Activated CD4-positive, alpha-beta T cell treated with anti-CD3 and anti-CD28 coated beads, Interleukin-2, amount 10 ng/mL, durations not matched to agents 7 days and 5 days (primary cell): ENCODE data around the gene MT1M. TPM values are rescaled to one million over a fixed set of nuclear protein-coding genes. Genes with fewer than 3 reads are reported as not detected.
"Not testable (repeated sequence)": the region's sequence is repeated elsewhere in the genome, so short reads cannot be mapped to it uniquely, and the experiment has no call there.

Experiments
- CTCF ChIA-PET: fragments of 350-600 bp; sonication (Branson Sonifier 250); formaldehyde crosslinking; loops from one replicate; lab custom pipeline; 2021; ENCODE audit warnings: antibody characterized with exemption; lab: Charles Lee
- POLR2A ChIA-PET: fragments of 350-600 bp; sonication (Branson Sonifier 250); formaldehyde crosslinking; loops from one replicate; lab custom pipeline; 2021; ENCODE audit warnings: antibody characterized with exemption; lab: Charles Lee
- DNase-seq: peaks from one replicate; pipeline ENCODE4 v3.0.0-alpha.2; 2020
- H3K27ac Mint-ChIP-seq: one replicate; pipeline ENCODE4 v1.8.0; 2021; ENCODE audit warnings: mild to moderate bottlenecking, moderate library complexity, mixed read lengths
- H3K27me3 Mint-ChIP-seq: one replicate; pipeline ENCODE4 v1.8.0; 2021; ENCODE audit warnings: mixed read lengths
- H3K36me3 Mint-ChIP-seq: one replicate; pipeline ENCODE4 v1.8.0; 2021; ENCODE audit warnings: low read depth, mixed read lengths
- H3K4me1 Mint-ChIP-seq: one replicate; pipeline ENCODE4 v1.8.0; 2021; ENCODE audit warnings: mixed read lengths
- H3K4me3 Mint-ChIP-seq: one replicate; pipeline ENCODE4 v1.8.0; 2021; ENCODE audit warnings: mild to moderate bottlenecking, moderate library complexity, mixed read lengths
- H3K9me3 Mint-ChIP-seq: one replicate; pipeline ENCODE4 v1.8.0; 2021; ENCODE audit warnings: mixed read lengths
- total RNA-seq, 2 experiments: library from RNA; stranded (reverse); gene quantifications; one replicate each; pipeline ENCODE4 v1.2.3, GENCODE V29; 2021

Gene MT1M
- total RNA-seq, 2 experiments from 2014 or later, result not detected

DNA sequence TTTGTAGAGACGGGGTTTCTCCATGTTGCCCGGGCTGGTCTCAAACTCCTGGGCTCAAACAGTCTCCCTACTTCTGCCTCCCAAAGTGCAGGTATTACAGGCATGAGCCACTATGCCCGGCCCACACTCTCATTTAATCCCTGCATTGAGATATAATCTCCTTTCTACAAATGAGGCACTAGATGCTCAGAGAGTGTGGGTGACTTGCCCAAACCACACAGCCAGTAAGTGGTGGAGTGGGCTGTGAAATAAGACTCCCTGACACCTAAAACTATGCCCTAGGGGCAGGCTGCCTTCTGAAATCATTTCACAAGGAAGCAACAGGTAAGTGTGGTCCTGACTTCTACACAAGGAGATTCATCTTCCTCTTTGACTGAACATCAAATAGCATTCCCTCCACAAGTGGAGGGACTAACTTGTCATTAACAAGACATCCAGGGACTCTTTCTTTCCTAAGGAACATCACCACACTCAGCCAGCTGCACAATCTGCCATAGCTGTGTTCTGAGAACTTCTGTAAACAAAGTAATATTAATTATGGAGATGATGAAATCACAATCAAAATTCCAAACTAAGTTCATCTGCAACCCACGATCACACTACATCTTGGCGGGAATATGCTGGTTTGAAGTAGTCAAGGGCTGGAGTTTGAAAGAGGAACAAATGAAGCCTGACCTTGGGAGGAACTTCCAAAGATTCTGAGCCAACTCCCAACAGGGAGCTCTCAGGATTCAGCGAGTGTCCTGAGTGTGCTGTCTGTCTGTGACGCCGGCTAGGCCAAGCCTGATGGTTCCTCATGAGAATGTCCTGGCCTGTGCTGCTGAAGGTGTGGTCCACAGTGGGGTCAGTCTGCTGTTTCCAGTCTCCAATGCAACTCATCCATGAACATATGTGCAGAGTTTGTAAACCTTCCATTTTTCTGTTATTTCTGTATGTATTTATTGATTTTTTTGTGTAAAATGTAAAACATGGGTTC lies 33.1 kb downstream of the MT1M start:
- H3K36me3 Mint-ChIP-seq, H3K27ac Mint-ChIP-seq, H3K4me3 Mint-ChIP-seq, DNase-seq, POLR2A ChIA-PET, H3K9me3 Mint-ChIP-seq: not testable (repeated sequence)
- CTCF ChIA-PET, result interaction anchor here (0.5 kb wide), 1 partner anchor 148 kb away, joined by 3 read pairs; no protein-coding TSS in a partner anchor
- Mint-ChIP-seq H3K27me3 (peaks cover 63% of the 10 kb centered on the region), H3K4me1 (peaks cover 51% of the 10 kb centered on the region)

GRCh38 chr16:56667581-56668571 lies 35.4 kb downstream of the MT1M start, which contains the start of gene MT1G:
MT1G (minus strand) TSS chr16:56668065; CDS start chr16:56667993, 72 bp downstream.
- H3K27me3 Mint-ChIP-seq, result peaks cover 82% of the 10 kb centered on the region
- H3K27ac Mint-ChIP-seq, result no peak within 1 kb of the TSS
- peak within 1 kb of the TSS; percentile 46 for H3K4me3 Mint-ChIP-seq
- peaks cover 2% of the 10 kb centered on the region for H3K36me3 Mint-ChIP-seq
- DNase-seq, result peak; percentile 55
- ChIA-PET CTCF (interaction anchor here (0.8 to 1.5 kb wide), 6 partner anchors 8 to 91 kb away, joined by 3 to 4 read pairs (median 3); no protein-coding TSS in a partner anchor), POLR2A (interaction anchor here (1.3 kb wide), 1 partner anchor 13 kb away, joined by 3 read pairs; no protein-coding TSS in a partner anchor)
- H3K9me3 Mint-ChIP-seq, result no peaks in the 10 kb centered on the region
- peaks cover 42% of the 10 kb centered on the region for H3K4me1 Mint-ChIP-seq

DNA sequence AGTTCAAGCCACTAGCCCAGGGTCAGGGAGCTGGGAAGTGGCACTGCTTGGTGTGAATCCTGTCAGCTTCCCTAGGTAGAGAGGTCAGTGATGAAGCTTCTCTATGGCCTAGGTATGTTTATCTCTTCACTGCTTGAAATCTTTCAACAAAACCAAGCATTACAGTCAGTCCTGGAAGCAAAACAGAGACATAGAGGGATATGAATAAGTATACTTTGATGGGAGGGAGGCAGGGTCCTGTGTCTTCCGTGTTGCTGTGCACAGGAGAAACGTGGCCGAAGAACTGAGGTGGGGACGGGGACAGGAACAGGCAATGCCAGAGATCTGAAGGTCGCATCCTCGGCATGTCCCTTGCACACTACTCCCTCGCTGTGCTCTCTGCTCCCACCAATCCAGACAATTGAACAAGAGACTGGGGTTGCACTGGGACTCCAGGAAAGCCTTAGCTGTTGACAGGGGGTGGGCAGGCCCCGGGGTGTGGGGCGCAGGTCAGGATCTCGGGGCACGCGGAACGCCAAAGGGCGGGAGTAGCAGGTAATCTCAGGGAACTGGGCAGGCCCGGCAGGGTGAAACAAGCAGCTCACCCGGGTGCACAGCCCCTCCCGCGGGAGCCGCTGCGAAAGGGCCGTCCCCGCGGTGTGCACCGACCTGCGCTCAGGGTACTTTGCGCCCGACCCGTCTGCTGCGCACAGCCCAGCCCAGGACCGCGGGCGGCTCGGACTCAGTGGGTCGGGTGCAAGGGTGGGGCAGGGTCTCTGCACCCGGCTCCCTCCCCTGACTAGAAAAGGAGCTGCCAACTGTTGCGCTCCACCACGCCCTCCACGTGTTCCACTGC lies 36.8 kb downstream of the MT1M start, which contains the start of gene MT1H:
MT1H (plus strand) TSS at position 810 of the 835 bp plus-strand sequence. CDS start 71 bp downstream, outside the sequence.
- Mint-ChIP-seq H3K36me3 (peaks cover 2% of the 10 kb centered on the region), H3K4me3 (no peak within 1 kb of the TSS), H3K9me3 (no peaks in the 10 kb centered on the region), H3K4me1 (peaks cover 35% of the 10 kb centered on the region), H3K27me3 (peaks cover 83% of the 10 kb centered on the region), H3K27ac (no peak within 1 kb of the TSS)
- ChIA-PET POLR2A (interaction anchor here (1.3 kb wide), 1 partner anchor 11 kb away, joined by 3 read pairs; no protein-coding TSS in a partner anchor), CTCF (interaction anchor here (0.6 to 1.6 kb wide), 5 partner anchors 8 to 430 kb away, joined by 3 to 5 read pairs (median 3); partner anchors contain the start of gene MT1X)
- DNase-seq, result peak; percentile 17

DNA sequence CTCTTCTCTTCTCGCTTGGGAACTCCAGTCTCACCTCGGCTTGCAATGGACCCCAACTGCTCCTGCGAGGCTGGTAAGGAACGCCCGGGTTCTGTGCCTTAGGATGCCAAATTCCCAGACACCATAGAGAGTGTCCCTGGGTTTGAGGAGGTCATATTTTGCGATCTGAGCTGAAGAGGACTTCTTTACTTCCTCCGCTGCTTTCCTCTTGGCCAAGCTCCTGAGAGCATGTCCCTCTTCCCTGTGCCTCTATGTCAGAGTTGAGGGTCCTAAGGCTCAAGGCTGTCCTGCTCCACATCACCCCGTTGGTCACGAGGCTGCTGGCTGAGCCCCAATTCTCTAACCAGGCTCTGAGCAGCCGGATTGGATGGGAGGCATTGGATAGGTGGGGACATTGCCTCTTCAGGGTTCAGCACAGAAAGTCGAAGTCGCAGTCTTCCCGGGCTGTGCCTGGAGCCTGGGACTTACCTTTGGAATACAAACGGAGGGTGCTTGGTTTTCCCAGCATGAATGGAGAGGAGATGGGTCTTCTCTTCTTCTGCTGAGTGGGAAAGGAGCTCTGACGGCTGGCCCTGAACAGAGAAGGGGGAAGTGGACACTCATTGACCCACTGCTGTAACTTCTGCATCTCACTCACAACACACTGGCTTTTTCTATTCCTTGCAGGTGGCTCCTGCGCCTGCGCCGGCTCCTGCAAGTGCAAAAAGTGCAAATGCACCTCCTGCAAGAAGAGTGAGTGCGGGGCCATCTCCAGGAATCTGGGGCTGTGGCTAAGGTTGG lies 37.6 kb downstream of the MT1M start:
- Mint-ChIP-seq H3K27ac (no peak overlapping the region), H3K4me3 (no peak overlapping the region), H3K4me1 (peaks cover 42% of the 10 kb centered on the region), H3K9me3 (no peaks in the 10 kb centered on the region), H3K36me3 (peaks cover 2% of the 10 kb centered on the region), H3K27me3 (peaks cover 82% of the 10 kb centered on the region)
- no peak for DNase-seq
- ChIA-PET POLR2A (no interaction called here), CTCF (interaction anchor here (0.6 to 1.6 kb wide), 4 partner anchors 8 to 429 kb away, joined by 3 to 5 read pairs (median 4); partner anchors contain the start of gene MT1X)

GRCh38 chr16:56670620-56670934 lies 38.1 kb downstream of the MT1M start:
- no peak overlapping the region for H3K27ac Mint-ChIP-seq
- peaks cover 82% of the 10 kb centered on the region for H3K27me3 Mint-ChIP-seq
- POLR2A ChIA-PET, result no interaction called here
- DNase-seq, result no peak
- peaks cover 2% of the 10 kb centered on the region for H3K36me3 Mint-ChIP-seq
- no peaks in the 10 kb centered on the region for H3K9me3 Mint-ChIP-seq
- H3K4me1 Mint-ChIP-seq, result peaks cover 47% of the 10 kb centered on the region
- no peak overlapping the region for H3K4me3 Mint-ChIP-seq
- CTCF ChIA-PET, result interaction anchor here (1.0 to 1.6 kb wide), 3 partner anchors 12 to 38 kb away, joined by 4 to 5 read pairs (median 4); partner anchors contain the start of gene MT1X

GRCh38 chr16:56671691-56672090 lies 39.2 kb downstream of the MT1M start:
- POLR2A ChIA-PET, DNase-seq, H3K4me3 Mint-ChIP-seq, H3K9me3 Mint-ChIP-seq, H3K36me3 Mint-ChIP-seq, H3K27ac Mint-ChIP-seq: not testable (repeated sequence)
- Mint-ChIP-seq H3K4me1 (peaks cover 51% of the 10 kb centered on the region), H3K27me3 (peaks cover 76% of the 10 kb centered on the region)
- CTCF ChIA-PET, result interaction anchor here (0.8 to 1.5 kb wide), 2 partner anchors 11 to 30 kb away, joined by 3 to 4 read pairs; partner anchors contain the start of gene MT1X

DNA sequence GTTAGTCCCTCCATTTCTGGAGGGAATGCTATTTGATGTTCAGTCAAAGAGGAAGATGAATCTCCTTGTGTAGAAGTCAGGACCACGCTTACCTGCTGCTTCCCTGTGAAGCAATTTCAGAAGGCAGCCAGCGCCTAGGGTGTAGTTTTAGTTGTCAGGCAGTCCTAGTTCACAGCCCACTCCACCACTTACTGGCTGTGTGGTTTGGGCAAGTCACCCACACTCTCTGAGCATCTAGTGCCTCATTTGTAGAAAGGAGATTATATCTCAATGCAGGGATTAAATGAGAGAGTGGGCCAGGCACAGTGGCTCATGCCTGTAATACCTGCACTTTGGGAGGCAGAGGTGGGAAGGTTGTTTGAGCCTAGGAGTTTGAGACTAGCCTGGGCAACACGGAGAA lies 39.7 kb downstream of the MT1M start:
- CTCF ChIA-PET, result interaction anchor here (0.8 to 1.5 kb wide), 2 partner anchors 10 to 30 kb away, joined by 3 to 4 read pairs; partner anchors contain the start of gene MT1X
- peaks cover 49% of the 10 kb centered on the region for H3K4me1 Mint-ChIP-seq

GRCh38 chr16:56672761-56673536 lies 40.5 kb downstream of the MT1M start:
- ChIA-PET CTCF (interaction anchor here (1.1 to 1.2 kb wide), 2 partner anchors 11 to 30 kb away, joined by 3 read pairs; no protein-coding TSS in a partner anchor), POLR2A (no interaction called here)
- Mint-ChIP-seq H3K4me3 (no peak overlapping the region), H3K36me3 (peaks cover 2% of the 10 kb centered on the region), H3K27me3 (peaks cover 69% of the 10 kb centered on the region), H3K4me1 (peaks cover 42% of the 10 kb centered on the region), H3K9me3 (no peaks in the 10 kb centered on the region), H3K27ac (no peak overlapping the region)
- DNase-seq, result no peak

More for the DNA sequence above, 39.7 kb downstream of the MT1M start:
- DNase-seq, H3K4me3 Mint-ChIP-seq, H3K9me3 Mint-ChIP-seq, POLR2A ChIA-PET, H3K27ac Mint-ChIP-seq, H3K36me3 Mint-ChIP-seq: not testable (repeated sequence)
- H3K27me3 Mint-ChIP-seq, result peaks cover 74% of the 10 kb centered on the region

DNA sequence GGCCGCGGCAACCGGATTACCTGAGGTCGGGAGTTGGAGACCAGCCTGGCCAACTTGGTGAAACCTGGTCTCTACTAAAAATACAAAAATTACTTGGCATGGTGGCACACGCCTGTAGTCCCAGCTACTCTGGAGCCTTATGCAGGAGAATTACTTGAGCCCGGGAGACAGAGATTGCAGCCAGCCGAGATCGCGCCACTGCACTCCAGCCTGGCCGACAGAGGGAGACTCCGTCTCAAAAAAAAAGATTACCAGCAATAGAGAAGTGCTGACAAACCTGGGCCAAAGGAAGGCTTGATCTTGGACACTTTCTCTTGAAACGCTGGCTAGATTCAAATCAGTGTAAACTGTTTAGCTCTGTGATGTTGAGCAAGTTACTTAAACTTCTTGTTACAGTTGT lies 41.5 kb downstream of the MT1M start:
- H3K36me3 Mint-ChIP-seq, result no peaks in the 10 kb centered on the region
- H3K27me3 Mint-ChIP-seq, result peaks cover 60% of the 10 kb centered on the region
- peaks cover 34% of the 10 kb centered on the region for H3K4me1 Mint-ChIP-seq
- no peak overlapping the region for H3K4me3 Mint-ChIP-seq
- peak; percentile 43 for DNase-seq
- H3K27ac Mint-ChIP-seq, result no peak overlapping the region
- POLR2A ChIA-PET, result no interaction called here
- no peaks in the 10 kb centered on the region for H3K9me3 Mint-ChIP-seq
- CTCF ChIA-PET, result interaction anchor here (0.7 to 1.2 kb wide), 3 partner anchors 12 to 183 kb away, joined by 3 read pairs; no protein-coding TSS in a partner anchor

DNA sequence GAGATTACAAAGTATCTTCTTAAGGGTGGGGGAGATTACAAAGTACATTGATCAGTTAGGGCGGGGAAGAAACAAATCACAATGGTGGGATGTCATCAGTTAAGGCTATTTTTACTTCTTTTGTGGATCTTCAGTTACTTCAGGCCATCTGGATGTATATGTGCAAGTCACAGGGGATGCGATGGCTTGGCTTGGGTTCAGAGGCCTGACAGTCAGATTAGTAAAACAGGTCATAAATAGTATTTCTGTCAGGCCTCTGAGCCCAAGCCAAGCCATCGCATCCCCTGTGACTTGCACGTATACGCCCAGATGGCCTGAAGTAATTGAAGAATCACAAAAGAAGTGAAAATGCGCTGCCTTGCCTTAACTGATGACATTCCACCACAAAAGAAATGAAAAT lies 42.1 kb downstream of the MT1M start:
- H3K9me3 Mint-ChIP-seq, POLR2A ChIA-PET, H3K4me3 Mint-ChIP-seq, H3K27ac Mint-ChIP-seq, H3K36me3 Mint-ChIP-seq, DNase-seq: not testable (repeated sequence)
- peaks cover 29% of the 10 kb centered on the region for H3K4me1 Mint-ChIP-seq
- H3K27me3 Mint-ChIP-seq, result peaks cover 54% of the 10 kb centered on the region
- CTCF ChIA-PET, result interaction anchor here (0.7 kb wide), 1 partner anchor 182 kb away, joined by 3 read pairs; no protein-coding TSS in a partner anchor
